Adrenal gland (tissue), 5 donors: Measurements from ENCODE around the gene ANKRD28.

Experiments
- CTCF ChIP-seq, 6 experiments: fragments of 450-650 bp in 4 of 6; fragments of 200-600 bp in 2 of 6; sonication (generic) in 1 of 6; IDR thresholded peaks; 1 replicate in 5 of 6; 2 replicates in 1 of 6; pipeline versions ENCODE4 v1.5.1 to v1.8.0; 2016 to 2021; ENCODE audit warnings: antibody characterized with exemption in 6 of 6, mild to moderate bottlenecking in 2 of 6, moderate library complexity in 1 of 6
- POLR2A ChIP-seq, 2 donors: fragments of 450-650 bp; IDR thresholded peaks; one replicate each; pipeline ENCODE4 v1.6.1; 2017; ENCODE audit warnings: antibody characterized with exemption in 2 of 2, mild to moderate bottlenecking in 2 of 2, moderate library complexity in 1 of 2
- donor health status: DM: no; HTN: no; CAD: no.

- no peak for TF ChIP-seq CTCF (IDR thresholded peaks at IDR 0.05)
- no peak for TF ChIP-seq POLR2A (IDR thresholded peaks at IDR 0.05)
These were observed 114.5 kb downstream of the ANKRD28 start for GRCh38 chr3:15683253-15683652.
